ENCODE results near the gene NECAB3. TPM values are rescaled to one million over a fixed set of nuclear protein-coding genes. Genes with fewer than 3 reads are reported as not detected.

NECAB3 gene
- total and polyA plus RNA-seq, 2 donors (not counting 3 experiments of a cell fraction or from before 2014, with no cell fraction given) = 18.1 to 22.4 TPM

- dilution Hi-C loops (cut with MboI; ENCODE audit: extremely low pct_ligation_motif_present, low sequenced_read_pairs) (no loop called here), intact Hi-C loops (cut with micrococcal nuclease) (no loop called here)
- TF ChIP-seq EZH2 (IDR thresholded peaks at IDR 0.05; ENCODE audit: borderline replicate concordance, low read depth, low read length, severe bottlenecking) = no peak
- TF ChIP-seq GATA2 (IDR thresholded peaks at IDR 0.05; ENCODE audit: insufficient read depth, insufficient read length, low read depth, low read length) = no peak
- TF ChIP-seq POLR2A (IDR thresholded peaks at IDR 0.05; ENCODE audit: low read depth, low read length) = no peak
- TF ChIP-seq POLR2AphosphoS5 (IDR thresholded peaks at IDR 0.05; ENCODE audit: insufficient read depth, low read depth, low read length) = no peak
- no peak for TF ChIP-seq MYC (IDR thresholded peaks at IDR 0.05; ENCODE audit: low read depth, low read length)
- no peak for TF ChIP-seq FOS (IDR thresholded peaks at IDR 0.05; ENCODE audit: borderline replicate concordance, insufficient read depth, low read length)
- TF ChIP-seq JUN (IDR thresholded peaks at IDR 0.05; ENCODE audit: borderline replicate concordance, insufficient read depth, insufficient read length, low read depth) = no peak
- no peak for TF ChIP-seq MAX (IDR thresholded peaks at IDR 0.05; ENCODE audit: insufficient read depth, insufficient read length)
- TF ChIP-seq CTCF (IDR thresholded peaks at IDR 0.05; ENCODE audit: extremely low read depth in 1 of 2, insufficient read depth in 1 of 2, low read depth in 1 of 2, low read length in 2 of 2) = no peak
- no peaks in the 10 kb centered on the region for H3K79me2 ChIP-seq (ENCODE audit: control insufficient read depth, insufficient read depth, low read length)
- peaks cover 0 to 2% of the 10 kb centered on the region in 2 experiments for H3K36me3 ChIP-seq (ENCODE audit: control insufficient read depth in 2 of 2, extremely low read depth in 1 of 2, insufficient read depth in 2 of 2, low read length in 2 of 2)
- H3K9me1 ChIP-seq (replicated peaks; ENCODE audit: control insufficient read depth, extremely low read depth, insufficient read depth, low read length) = no peaks in the 10 kb centered on the region
- POLR2A ChIA-PET = no interaction called here
- no peak for DNase-seq (ENCODE audit: low read depth, low spot score)
- H3K4me2 ChIP-seq (ENCODE audit: insufficient read depth, low read length) = no peak overlapping the region
- CTCF ChIA-PET = interaction anchor here (1.0 kb wide), 1 partner anchor 45 kb away, joined by 3 read pairs; no protein-coding TSS in a partner anchor
- no peak overlapping the region for H3K27ac ChIP-seq (ENCODE audit: insufficient read depth, low read depth, low read length)
- H3K9me3 ChIP-seq (replicated peaks; ENCODE audit: control insufficient read depth, insufficient read depth, low read length) = no peaks in the 10 kb centered on the region
- H3K9ac ChIP-seq (replicated peaks; ENCODE audit: extremely low read depth, insufficient read depth, low read length) = no peak overlapping the region
- no peaks in the 10 kb centered on the region for H4K20me1 ChIP-seq (replicated peaks; ENCODE audit: control insufficient read depth, extremely low read depth, insufficient read depth, low read length)
- no peak for FAIRE-seq
- H3K27me3 ChIP-seq (ENCODE audit: control insufficient read depth in 2 of 2, insufficient read depth in 2 of 2, low read length in 2 of 2) = no peaks in the 10 kb centered on the region
- H3K4me3 ChIP-seq (replicated peaks in 1 of 3; ENCODE audit: insufficient read depth in 1 of 3, low read depth in 1 of 3, low read length in 3 of 3) = no peak overlapping the region
- H3K4me1 ChIP-seq (ENCODE audit: control insufficient read depth, extremely low read depth, insufficient read depth, low read length) = no peaks in the 10 kb centered on the region
- BruUV-seq (replicated peaks) = no TSS peak
- H2AFZ ChIP-seq (ENCODE audit: low read depth, low read length) = no peak overlapping the region
Measured at GRCh38 chr20:33622705-33623365, 51.4 kb downstream of the NECAB3 start.

Data from endothelial cell of umbilical vein (primary cell).